Forelimb muscle (tissue), 1 donor: ENCODE measurements around the gene CUL4A. TPM values are rescaled to one million over a fixed set of nuclear protein-coding genes. Genes with fewer than 3 reads are reported as not detected.
"Not testable (repeated sequence)": the region's sequence is repeated elsewhere in the genome, so short reads cannot be mapped to it uniquely, and the experiment has no call there.

Experiments
- DNase-seq: peaks from one replicate; pipeline ENCODE4 v3.0.0-alpha.2; 2013; ENCODE audit warnings: low read depth
- polyA plus RNA-seq: library from polyadenylated mRNA; unstranded; fragments of 120-200 nt; gene quantifications from one replicate; pipeline ENCODE4 v1.2.1, GENCODE V29; 2013; ENCODE audit not compliant: insufficient read length

Gene CUL4A
- 67.8 TPM for polyA plus RNA-seq

- no peak for DNase-seq
Measured at GRCh38 chr13:113209336-113209758, at the start of gene CUL4A. CUL4A (plus strand) TSS chr13:113209613; CDS start chr13:113209628, 15 bp downstream.

GRCh38 chr13:113159701-113160100, 49.7 kb upstream of the CUL4A start:
- DNase-seq: no peak

GRCh38 chr13:113160983-113161382, 48.4 kb upstream of the CUL4A start:
- DNase-seq: no peak

- DNase-seq: no peak
Measured at GRCh38 chr13:113161433-113161832, 48.0 kb upstream of the CUL4A start.

GRCh38 chr13:113161975-113162374, 47.4 kb upstream of the CUL4A start:
- not testable (repeated sequence) for DNase-seq

- DNase-seq: no peak
Measured at GRCh38 chr13:113162783-113163685, 46.4 kb upstream of the CUL4A start.

- no peak for DNase-seq
Measured at GRCh38 chr13:113164492-113164891, 44.9 kb upstream of the CUL4A start.

GRCh38 chr13:113166266-113166665, 43.1 kb upstream of the CUL4A start:
- DNase-seq: no peak

- DNase-seq: no peak
Measured at GRCh38 chr13:113166681-113167080, 42.7 kb upstream of the CUL4A start.

- no peak for DNase-seq
Measured at GRCh38 chr13:113167155-113167554, 42.3 kb upstream of the CUL4A start.

GRCh38 chr13:113167575-113167974, 41.8 kb upstream of the CUL4A start:
- DNase-seq: no peak

GRCh38 chr13:113168211-113168610, 41.2 kb upstream of the CUL4A start:
- no peak for DNase-seq

GRCh38 chr13:113169277-113170272, 39.8 kb upstream of the CUL4A start:
- no peak for DNase-seq

- no peak for DNase-seq
Measured at GRCh38 chr13:113170511-113170910, 38.9 kb upstream of the CUL4A start.

GRCh38 chr13:113171250-113172125, 37.9 kb upstream of the CUL4A start:
- DNase-seq: no peak

GRCh38 chr13:113172419-113172926, 36.9 kb upstream of the CUL4A start:
- no peak for DNase-seq

GRCh38 chr13:113176280-113176679, 33.1 kb upstream of the CUL4A start:
- DNase-seq: no peak

GRCh38 chr13:113176822-113177221, 32.6 kb upstream of the CUL4A start:
- DNase-seq: no peak

GRCh38 chr13:113178070-113178895, 31.1 kb upstream of the CUL4A start:
- no peak for DNase-seq

GRCh38 chr13:113178896-113179167, 30.6 kb upstream of the CUL4A start:
- DNase-seq: no peak
